Natural killer cell (primary cell): Measurements from ENCODE around the gene CPHXL2. TPM values are rescaled to one million over a fixed set of nuclear protein-coding genes. Genes with fewer than 3 reads are reported as not detected.

Experiments used
- ATAC-seq, 3 donors: fragments of 150-1000 bp in 2 of 3; fragments of 200-7000 bp in 1 of 3; cut with Tn5 transposase; 1 replicate in 1 of 3; 2 replicates in 2 of 3; pipeline ENCODE4 v1.10.0; 2021; ENCODE audit warnings: mild to moderate bottlenecking in 2 of 3, moderate library complexity in 2 of 3
- DNase-seq, 2 donors: peaks; one replicate each; pipeline versions ENCODE4 v3.0.0 to v3.0.0-alpha.2; 2013 to 2021; ENCODE audit warnings: mixed read lengths in 1 of 2
- H3K27ac ChIP-seq: one replicate; pipeline ENCODE4 v1.5.1; 2013; ENCODE audit warnings: mild to moderate bottlenecking, low read length
- H3K27me3 ChIP-seq: one replicate; pipeline ENCODE4 v1.6.1; 2013; ENCODE audit warnings: low read length; ENCODE audit not compliant: control insufficient read depth, insufficient read depth
- H3K36me3 ChIP-seq: one replicate; pipeline ENCODE4 v1.6.1; 2013; ENCODE audit warnings: low read length; ENCODE audit not compliant: control insufficient read depth, insufficient read depth
- H3K4me1 ChIP-seq: one replicate; pipeline ENCODE4 v1.6.1; 2013; ENCODE audit warnings: low read length; ENCODE audit not compliant: control insufficient read depth, insufficient read depth
- H3K4me3 ChIP-seq: one replicate; pipeline ENCODE4 v1.5.1; 2013; ENCODE audit warnings: low read length
- H3K9me3 ChIP-seq: one replicate; pipeline ENCODE4 v1.6.1; 2013; ENCODE audit warnings: low read length; ENCODE audit not compliant: control insufficient read depth, insufficient read depth
- H3K27ac Mint-ChIP-seq, 2 donors: one replicate each; pipeline ENCODE4 v1.8.0; 2022; ENCODE audit warnings: mild to moderate bottlenecking in 2 of 2, mixed read lengths in 2 of 2, moderate library complexity in 1 of 2
- H3K27me3 Mint-ChIP-seq, 2 donors: one replicate each; pipeline ENCODE4 v1.8.0; 2022; ENCODE audit warnings: low read depth in 2 of 2, mixed read lengths in 2 of 2
- H3K36me3 Mint-ChIP-seq: one replicate; pipeline ENCODE4 v1.8.0; 2022; ENCODE audit warnings: mixed read lengths
- H3K4me1 Mint-ChIP-seq, 2 donors: one replicate each; pipeline ENCODE4 v1.8.0; 2022; ENCODE audit warnings: mixed read lengths in 2 of 2
- H3K4me3 Mint-ChIP-seq: one replicate; pipeline ENCODE4 v1.8.0; 2022; ENCODE audit warnings: mild to moderate bottlenecking, moderate library complexity, mixed read lengths
- H3K9me3 Mint-ChIP-seq, 2 donors: one replicate each; pipeline ENCODE4 v1.8.0; 2022; ENCODE audit warnings: mixed read lengths in 2 of 2
- WGBS: methylation state at CpG from one replicate; pipeline ENCODE4 v1.1.7; 2013; ENCODE audit warnings: missing lambda C conversion rate; ENCODE audit not compliant: insufficient coverage; 5-methylcytosine and 5-hydroxymethylcytosine counted together
- intact Hi-C: fragments of 100-400 bp; cut with micrococcal nuclease; formaldehyde crosslinking; loops from one replicate; pipeline ENCODE4 v1.14.2; 2022
- total RNA-seq, 4 donors: library from RNA; stranded (reverse); fragments of 120-200 nt in 1 of 4; gene quantifications; one replicate each; pipeline versions ENCODE4 v1.2.3 to v1.2.4, GENCODE V29; 2013 to 2022
- TF ChIP-seq, protein P1 (sequence below): fragments of 200-600 bp; IDR thresholded peaks from one replicate; pipeline ENCODE4 v1.8.0; 2022; ENCODE audit warnings: antibody characterized with exemption

The CPHXL2 gene
- total RNA-seq, 3 donors from 2014 or later (not counting 1 experiment from before 2014, with no cell fraction given): not detected

DNA sequence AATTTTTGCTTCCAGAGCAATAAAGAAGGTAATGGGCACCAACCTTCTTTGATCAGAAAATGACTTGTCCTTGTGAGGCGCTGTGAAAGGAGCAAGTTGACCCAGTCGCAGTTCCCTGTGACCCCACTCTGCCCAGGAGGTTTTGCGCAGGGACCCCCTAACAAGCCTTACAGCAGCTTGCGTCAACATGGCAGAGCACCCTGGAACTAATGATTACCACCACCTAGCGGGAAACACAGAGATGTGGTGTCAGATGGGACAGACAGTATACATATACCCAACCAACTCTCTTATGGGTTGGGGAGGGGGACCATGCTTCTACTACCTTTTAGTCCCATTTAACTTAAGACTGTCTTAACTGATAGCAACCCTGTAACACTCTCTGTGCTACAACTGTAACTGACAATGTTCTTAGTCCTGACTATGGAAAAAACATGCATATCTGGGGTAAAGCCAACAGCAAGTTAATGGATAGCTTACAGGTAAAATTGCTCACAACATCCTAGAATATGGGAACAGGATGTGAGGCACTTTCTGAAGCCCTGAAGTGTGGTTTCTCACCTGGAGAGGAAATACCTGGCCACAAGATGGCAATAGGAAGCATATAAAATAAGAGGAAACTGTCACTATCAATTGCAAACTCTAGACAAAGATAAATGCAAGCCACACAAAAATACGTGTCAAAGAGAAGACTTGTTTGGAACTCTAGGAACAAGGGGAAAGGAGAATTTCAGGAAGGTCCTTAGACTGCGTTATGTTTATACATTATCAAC, 32.4 kb downstream of the CPHXL2 start:
- H3K27me3 ChIP-seq: no peaks in the 10 kb centered on the region
- peak overlapping the region; percentile 71 for H3K4me3 Mint-ChIP-seq
- intact Hi-C loops: no loop called here
- H3K4me1 Mint-ChIP-seq: peaks cover 35 to 36% of the 10 kb centered on the region in 2 donors
- H3K27ac ChIP-seq: no peak overlapping the region
- no peak overlapping the region for H3K4me3 ChIP-seq
- peaks cover 28% of the 10 kb centered on the region for H3K4me1 ChIP-seq
- DNase-seq: peak in 1 of 2 donors; percentile 76
- H3K9me3 Mint-ChIP-seq: no peaks in the 10 kb centered on the region
- peaks cover 40% of the 10 kb centered on the region for H3K36me3 ChIP-seq
- ATAC-seq: no peak
- H3K27me3 Mint-ChIP-seq: no peaks in the 10 kb centered on the region
- 91% methylated on average over 5 of the region's 7 CpGs for WGBS
- TF ChIP-seq, protein P1, sequence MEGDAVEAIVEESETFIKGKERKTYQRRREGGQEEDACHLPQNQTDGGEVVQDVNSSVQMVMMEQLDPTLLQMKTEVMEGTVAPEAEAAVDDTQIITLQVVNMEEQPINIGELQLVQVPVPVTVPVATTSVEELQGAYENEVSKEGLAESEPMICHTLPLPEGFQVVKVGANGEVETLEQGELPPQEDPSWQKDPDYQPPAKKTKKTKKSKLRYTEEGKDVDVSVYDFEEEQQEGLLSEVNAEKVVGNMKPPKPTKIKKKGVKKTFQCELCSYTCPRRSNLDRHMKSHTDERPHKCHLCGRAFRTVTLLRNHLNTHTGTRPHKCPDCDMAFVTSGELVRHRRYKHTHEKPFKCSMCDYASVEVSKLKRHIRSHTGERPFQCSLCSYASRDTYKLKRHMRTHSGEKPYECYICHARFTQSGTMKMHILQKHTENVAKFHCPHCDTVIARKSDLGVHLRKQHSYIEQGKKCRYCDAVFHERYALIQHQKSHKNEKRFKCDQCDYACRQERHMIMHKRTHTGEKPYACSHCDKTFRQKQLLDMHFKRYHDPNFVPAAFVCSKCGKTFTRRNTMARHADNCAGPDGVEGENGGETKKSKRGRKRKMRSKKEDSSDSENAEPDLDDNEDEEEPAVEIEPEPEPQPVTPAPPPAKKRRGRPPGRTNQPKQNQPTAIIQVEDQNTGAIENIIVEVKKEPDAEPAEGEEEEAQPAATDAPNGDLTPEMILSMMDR: no peak
- H3K27ac Mint-ChIP-seq: peak overlapping the region; percentile 67 to 74
- no peaks in the 10 kb centered on the region for H3K9me3 ChIP-seq
- peaks cover 7% of the 10 kb centered on the region for H3K36me3 Mint-ChIP-seq

DNA sequence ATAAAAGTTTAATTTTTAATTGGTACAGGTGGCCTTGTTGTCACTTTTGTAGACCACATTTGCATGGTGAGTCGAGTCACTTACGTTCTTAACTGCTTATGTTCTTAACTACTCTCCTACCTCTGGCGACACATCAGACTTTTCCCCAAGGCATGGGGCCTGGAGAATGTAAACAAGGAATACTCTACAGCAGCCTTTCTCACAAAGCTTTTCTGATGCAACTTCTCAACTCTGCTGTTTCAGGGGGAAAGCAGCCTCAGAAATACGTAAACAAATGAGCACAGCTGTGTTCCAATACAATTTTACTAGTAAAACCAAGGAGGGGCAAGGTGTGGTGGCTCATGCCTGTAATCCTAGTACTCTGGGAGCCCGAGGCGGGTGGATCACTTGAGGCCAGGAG, 36.2 kb downstream of the CPHXL2 start:
- Histone ChIP-seq H3K9me3 (no peaks in the 10 kb centered on the region), H3K27me3 (no peaks in the 10 kb centered on the region), H3K4me1 (peaks cover 18% of the 10 kb centered on the region), H3K4me3 (no peak overlapping the region), H3K27ac (no peak overlapping the region), H3K36me3 (peaks cover 68% of the 10 kb centered on the region)
- ATAC-seq (no peak), DNase-seq (no peak)
- Mint-ChIP-seq H3K4me3 (no peak overlapping the region), H3K4me1 (peaks cover 20 to 26% of the 10 kb centered on the region in 2 donors), H3K27me3 (no peaks in the 10 kb centered on the region), H3K36me3 (peaks cover 16% of the 10 kb centered on the region), H3K9me3 (no peaks in the 10 kb centered on the region), H3K27ac (no peak overlapping the region)
- intact Hi-C loops: no loop called here
- TF ChIP-seq, protein P1: no peak
- 99% methylated on average over 6 of the region's 6 CpGs for WGBS

GRCh38 chr16:75635036-75635435, 41.8 kb downstream of the CPHXL2 start:
- H3K27ac Mint-ChIP-seq: no peak overlapping the region
- TF ChIP-seq, protein P1: no peak
- H3K4me3 ChIP-seq: no peak overlapping the region
- H3K27me3 ChIP-seq: no peaks in the 10 kb centered on the region
- H3K9me3 ChIP-seq: no peaks in the 10 kb centered on the region
- peaks cover 2% of the 10 kb centered on the region for H3K4me1 ChIP-seq
- intact Hi-C loops: no loop called here
- no peaks in the 10 kb centered on the region for H3K9me3 Mint-ChIP-seq
- no peak overlapping the region for H3K4me3 Mint-ChIP-seq
- WGBS: 100% methylated on average over 1 of the region's 3 CpGs
- DNase-seq (no peak), ATAC-seq (no peak)
- H3K36me3 ChIP-seq: peaks cover 81% of the 10 kb centered on the region
- H3K27ac ChIP-seq: no peak overlapping the region
- peaks cover 0 to 5% of the 10 kb centered on the region in 2 donors for H3K4me1 Mint-ChIP-seq
- H3K36me3 Mint-ChIP-seq: peaks cover 31% of the 10 kb centered on the region
- H3K27me3 Mint-ChIP-seq: no peaks in the 10 kb centered on the region
